HG02852 (cell line): ENCODE measurements around the gene TEDC1.

Experiments used
- ATAC-seq: cut with Tn5 transposase; IDR thresholded peaks from one replicate; pipeline ENCODE4 v1.9.1; 2021; ENCODE audit warnings: mild to moderate bottlenecking, moderate library complexity; ENCODE audit not compliant: unreplicated experiment

Gene TEDC1

DNA sequence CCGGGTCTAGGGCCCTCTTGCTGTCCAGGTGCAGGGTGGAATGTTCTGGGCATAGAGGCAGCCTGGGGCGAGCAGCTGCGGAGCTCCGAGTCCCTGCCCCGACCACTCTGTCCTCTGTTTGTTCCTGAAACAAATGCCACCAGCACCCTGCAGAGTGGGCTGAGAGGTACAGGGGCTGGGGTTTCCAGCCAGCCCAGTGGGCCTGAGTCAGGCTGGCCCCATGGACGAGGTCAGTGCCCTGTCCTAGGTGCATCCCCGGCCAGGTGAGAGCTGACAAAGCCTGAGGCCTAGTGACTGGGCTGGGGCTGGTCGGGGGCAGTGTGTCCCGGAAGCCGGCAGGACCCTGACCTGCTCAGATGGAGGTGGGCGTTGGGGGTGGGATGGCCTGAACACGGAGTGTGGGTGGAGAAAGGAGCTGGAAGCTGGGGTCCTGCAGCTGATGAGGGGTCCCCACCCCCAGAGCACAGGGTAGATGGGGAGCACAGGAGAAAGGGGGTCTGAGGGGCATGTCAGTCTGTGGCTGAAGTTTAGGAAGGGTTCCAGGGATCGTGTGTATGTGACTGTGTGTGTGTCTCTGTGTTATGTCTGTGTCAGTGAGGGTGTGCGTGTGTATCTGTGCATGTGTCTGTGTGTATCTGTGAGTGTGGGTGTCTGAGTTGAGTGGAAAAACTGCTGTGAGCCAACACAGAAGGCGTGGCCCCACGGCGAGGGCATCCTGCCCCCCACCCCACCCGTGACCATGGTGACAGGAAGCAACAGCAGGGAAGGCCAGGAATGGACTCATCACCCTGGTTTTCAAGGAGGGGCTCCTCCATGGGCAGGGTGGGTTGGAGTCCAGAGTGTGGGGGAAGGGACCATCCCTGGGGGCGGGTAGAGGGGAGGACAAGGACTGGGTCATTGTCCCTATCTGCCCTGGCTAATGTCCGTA is 6.7 kb upstream of the TEDC1 start:
- ATAC-seq, result no peak

DNA sequence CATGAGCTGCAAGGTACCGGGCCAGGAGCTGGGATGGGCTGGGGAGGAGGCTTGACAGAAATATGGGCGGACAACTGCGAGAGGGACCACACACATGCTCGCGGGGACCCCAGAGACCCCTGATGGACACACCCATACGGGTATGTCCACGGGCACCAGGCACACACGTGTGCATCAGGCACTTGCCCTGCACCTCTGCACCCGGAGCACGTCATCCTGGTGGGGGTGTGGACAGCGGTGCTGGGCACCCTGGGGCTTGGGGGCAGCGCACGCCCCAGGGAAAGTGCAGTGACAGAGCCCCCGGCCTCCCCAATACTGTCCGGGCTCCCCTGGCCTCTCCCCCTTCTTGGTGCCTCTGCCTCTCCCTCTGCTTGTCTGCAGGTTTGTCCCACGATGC is 6.1 kb upstream of the TEDC1 start:
- ATAC-seq, result no peak

DNA sequence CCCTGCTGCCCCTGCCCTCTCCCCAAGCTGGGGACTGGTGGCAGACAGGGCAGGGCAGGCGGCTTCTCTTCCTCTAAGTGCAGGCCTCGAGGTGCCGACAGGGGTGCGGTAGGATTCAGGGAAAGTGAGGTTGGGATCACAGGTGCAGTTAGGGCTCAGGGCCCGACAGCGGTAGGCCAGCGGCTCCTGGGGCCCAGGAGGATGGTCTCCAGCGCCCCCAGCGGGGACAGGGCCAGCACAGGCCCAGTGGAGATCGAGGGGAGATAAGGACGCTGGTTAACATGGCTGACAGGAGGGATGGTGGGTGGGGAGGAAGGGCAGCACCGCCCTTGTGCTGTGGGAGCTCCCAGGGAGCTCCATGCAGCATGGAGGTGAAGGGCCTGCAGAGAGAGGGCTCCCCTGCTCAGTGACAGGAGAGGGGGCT is 5.3 kb upstream of the TEDC1 start:
- ATAC-seq, result no peak

DNA sequence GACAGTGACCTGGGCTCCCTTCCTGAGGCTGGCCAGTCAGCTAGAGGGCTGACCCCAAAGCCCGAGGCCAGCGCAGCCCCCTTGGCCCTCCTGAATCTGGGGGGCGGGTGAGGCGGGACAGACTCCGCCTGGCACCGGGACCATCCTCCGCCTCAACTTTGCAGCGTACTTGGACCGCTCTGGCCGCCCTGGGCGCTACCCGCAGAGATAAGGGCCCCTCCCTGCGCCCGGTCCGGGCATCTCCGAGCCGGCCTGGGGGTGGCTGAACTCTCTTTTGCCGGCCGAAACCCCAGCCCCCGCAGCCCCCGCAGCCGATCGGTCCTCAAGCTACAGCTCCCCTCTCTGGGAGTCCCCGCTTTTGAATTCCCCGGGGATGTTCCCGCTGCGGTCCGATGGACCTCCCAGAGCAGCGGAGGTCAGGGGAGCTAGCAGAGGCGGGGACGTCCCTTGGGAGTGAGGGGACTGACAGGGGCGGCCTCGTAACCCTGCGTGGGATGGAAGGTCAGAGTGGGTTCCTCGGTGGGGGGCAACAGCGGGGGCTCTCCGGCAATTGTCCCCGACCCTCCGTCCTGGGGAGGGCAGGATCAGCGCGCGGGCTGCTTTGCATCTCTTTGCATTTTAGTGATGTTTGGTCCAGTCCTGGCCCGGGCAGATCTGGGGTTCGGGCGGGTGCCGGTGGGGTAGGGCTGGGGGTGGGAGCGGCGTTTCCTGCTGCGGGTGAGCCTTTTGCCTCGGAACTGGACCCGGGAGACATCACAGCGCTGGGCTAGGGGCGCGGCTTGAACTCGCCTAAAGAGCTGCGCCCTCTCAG is 4.7 kb upstream of the TEDC1 start, which contains the start of gene CRIP1:
CRIP1 (plus strand) TSS at position 724 of the 811 bp plus-strand sequence. CDS start 374 bp downstream, outside the sequence.
- ATAC-seq, result no peak

DNA sequence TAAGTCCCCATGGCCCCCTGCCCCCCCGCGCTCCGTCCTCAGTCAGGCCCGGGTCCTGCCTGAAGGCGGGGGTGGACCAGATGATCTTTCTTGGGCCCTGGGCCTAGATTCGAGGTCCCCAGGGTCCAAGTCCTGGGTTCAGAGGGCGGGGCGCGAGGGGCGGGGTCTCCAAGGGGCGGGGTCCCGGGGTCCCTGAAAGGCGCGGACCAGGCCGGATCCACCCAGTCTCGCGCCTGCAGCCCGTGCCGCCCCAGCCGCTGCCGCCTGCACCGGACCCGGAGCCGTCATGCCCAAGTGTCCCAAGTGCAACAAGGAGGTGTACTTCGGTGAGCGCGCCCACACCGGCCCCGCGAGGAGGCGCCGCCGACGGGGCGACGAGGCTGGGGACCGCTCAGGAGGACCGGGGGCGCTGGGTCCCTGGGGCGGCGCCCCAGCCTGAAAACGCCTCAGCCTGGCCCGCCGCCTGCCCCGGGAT is 4.0 kb upstream of the TEDC1 start:
- ATAC-seq, result no peak

DNA sequence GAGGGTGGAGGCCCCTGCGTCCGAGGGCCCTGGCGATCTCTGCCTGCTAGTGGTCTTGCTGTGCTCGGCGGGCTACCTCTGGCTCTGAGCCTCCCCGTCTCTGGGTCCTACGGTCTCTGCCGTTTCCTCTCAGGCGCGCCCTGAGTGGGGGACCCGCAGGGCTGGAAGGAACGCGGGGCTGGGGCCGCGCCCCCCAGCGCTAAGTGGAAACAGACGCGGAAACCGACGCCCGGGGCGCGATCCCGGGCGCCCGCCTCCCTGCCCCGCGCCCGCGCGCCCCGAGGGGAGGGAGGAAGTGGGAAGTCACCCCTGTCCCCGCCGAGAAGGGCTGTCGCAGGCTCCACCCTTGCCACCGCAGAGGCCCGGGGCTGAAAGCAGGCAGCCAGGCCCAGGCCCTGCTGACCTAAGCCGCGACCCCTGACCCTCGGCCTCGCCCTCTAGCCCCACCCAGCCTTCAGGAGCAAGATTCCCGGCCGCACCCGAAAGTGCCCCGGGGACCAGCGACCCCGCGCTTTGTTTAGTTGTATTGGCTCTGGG is 3.5 kb upstream of the TEDC1 start:
- ATAC-seq, result no peak

DNA sequence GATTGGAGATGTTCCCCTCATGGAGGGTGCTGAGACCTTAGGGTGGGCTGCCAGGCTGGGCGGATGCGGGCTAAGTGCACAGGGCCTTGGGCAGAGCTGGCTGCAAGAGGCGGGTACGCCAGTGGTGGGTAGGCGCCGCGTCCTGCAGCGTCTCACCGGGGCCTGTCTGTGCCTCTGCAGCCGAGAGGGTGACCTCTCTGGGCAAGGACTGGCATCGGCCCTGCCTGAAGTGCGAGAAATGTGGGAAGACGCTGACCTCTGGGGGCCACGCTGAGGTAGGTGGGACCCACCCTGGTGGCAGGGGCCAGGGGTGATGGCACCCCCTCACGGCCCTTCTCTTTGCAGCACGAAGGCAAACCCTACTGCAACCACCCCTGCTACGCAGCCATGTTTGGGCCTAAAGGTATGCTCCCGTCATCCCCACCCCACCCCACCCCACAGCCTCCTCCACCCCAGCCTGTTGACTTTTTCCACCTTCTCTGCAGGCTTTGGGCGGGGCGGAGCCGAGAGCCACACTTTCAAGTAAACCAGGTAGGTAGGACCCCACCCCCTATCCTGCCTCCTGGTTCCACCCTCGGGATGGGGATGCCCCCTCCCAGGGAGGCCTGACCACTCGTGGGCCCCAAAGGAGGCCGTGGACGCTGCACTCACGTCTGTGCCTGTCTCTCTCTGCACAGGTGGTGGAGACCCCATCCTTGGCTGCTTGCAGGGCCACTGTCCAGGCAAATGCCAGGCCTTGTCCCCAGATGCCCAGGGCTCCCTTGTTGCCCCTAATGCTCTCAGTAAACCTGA is 2.9 kb upstream of the TEDC1 start:
- ATAC-seq, result no peak

DNA sequence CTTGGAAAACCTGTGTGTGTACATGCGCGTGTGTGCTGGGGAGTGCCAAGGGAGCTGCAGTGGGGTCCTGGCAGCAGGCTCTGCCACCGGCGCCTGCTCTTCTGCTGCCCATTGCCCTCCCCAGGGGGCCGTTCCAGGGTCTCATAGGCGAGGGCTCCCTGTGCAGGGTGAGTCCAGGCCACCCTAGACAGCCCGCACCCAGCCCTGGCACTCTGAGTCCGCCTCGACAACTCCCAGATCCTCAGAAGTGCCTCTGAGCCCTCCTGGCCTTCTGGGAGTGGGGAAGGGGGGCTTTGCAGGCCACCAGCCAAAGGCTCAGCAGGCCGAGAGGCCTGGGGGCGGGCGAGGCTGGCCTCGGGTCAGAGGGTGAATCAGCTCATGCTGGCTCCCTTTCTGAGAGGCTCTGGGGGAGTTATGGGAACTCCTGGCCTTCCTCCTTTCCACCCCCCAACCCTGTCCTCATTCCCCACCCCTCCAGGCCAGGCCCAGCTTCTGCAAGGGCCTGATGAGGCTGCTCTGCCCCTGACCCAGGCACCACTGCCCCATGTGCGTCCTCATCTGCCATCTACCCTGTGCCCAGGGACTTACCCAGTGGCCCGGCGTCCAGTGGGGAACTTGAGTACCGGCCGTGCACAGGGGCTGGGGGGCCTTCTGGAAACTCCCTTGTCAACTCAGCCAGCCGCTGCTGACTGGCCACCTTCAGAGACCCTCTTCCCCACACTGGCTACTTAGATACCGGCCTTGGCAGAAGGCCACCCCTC is 2.1 kb upstream of the TEDC1 start:
- no peak for ATAC-seq

DNA sequence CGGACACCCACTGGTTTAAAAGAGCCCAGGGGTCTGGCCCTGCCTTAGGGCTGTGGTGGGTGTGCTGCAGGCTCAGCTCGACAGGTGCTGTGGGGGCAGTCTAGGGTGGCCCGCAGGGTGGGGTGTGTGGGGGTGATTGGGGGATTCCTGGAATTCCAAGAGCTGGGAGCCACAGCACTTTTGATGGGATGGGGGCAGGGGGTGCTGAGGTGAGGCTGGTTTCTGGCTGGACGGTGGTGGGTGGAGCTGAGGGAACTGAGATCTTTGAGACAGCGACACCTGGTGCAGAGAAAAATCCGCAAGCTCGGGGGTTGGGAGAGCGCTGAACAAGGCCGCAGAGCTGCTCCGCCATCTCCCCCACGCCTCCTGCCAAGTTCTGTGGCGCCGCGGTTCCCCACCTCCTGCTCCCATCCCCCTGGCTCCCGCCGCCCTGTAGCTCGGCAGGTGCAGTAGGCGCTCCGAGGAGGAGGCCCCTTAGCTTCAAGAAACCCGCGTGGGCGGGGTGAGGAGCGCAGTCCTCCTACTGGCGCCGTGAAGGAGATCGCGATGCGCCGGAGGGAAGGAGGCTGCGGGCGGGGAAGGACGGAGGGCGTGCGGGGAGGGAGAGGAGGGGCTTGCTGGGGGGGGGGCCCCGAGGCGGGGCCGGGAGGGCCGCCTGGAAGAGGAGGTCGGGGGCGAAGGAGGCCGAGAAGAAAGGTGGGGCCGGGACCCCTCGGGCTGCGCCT is 1.3 kb upstream of the TEDC1 start:
- no peak for ATAC-seq

DNA sequence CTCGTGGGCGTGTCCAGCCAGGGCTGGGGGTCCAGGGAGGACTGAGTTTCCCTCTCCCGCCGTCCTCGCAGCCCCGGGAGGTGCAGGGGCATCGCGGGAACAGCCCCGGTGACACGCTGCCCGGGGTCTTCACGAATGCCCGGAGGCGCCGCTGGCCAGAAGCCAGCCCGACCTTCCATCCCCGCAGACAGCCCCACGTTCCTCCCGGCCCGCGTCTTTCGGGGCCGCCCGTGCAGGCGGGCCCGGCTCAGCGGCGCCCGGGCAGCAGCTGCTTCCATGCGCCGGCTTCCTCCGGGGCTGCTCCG is 827 bp upstream of the TEDC1 start:
- ATAC-seq, result peak; percentile 1

DNA sequence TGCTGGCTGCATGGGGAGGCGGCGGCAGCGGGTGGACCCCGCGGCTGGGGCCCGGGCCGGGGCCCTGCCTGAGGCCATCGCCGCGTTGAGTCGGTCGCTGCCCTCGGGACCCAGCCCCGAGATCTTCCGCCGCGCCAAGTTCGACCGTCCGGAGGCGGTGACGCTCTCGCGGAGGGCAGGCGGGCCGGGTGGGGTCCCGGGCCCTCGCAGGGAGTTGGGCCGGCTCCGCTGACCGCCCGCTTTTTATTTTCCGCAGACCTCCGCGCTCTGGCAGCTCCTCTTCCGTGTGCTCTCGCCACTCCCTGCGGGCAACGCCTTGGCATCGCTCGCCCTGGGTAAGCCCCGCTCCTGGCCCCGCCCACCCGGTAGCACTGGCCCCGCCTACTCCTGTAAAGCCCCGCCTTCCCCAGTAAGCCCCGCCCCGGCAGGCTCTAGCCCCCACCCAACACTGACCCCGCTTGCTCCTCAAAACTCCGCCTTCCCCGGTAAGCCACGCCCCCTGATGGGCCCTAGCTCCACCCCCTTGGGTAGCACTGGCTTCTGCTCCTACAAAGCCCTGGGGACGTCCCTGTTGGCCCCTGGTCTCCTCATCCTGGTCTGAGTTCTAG is 424 bp downstream of the TEDC1 start:
- ATAC-seq, result peak; percentile 4

DNA sequence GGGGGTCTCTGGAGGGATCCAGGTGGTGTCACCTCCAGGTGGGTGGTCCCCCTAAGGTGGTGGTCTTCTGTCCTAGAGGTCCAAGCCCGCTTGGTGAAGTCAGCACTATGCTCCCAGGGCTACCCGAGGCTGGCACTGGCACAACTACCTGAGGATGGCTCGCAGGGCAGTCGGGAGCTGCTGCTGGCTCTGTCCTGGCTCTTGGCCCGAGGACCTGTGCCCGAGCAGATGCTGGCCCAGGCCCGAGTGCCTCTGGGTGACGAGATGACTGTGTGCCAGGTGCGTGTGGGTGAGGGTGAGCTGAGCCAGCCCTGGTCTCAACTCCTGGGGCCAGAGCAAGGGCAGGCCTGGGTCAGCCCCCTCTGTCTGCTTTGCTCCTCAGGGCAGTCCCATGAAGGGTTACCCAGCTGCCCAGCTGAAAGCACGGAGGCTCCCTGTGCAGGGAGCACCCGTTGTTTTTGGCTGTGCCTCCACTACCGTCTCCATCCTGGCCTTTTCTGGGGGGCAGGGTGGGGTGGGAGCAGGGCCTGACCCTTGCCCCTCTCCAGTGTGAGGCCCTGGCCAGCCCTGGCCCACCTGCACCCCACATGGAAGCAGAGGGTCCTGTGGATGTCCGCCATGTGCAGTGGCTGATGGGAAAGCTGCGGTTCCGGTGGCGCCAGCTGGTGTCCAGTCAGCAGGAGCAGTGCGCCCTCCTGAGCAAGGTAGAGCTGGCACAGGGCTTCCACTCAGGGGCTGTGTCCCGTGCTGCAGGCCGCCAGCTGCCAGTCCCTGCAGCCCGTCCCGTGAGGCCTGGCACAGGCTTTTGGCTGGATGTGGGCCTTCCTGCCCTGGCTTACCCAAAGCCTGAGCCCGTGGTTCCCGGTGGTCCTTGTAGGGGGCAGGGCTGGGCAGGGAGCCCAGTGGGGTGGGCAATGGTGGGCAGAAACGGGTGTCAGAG is 1.3 kb downstream of the TEDC1 start:
- ATAC-seq, result no peak

DNA sequence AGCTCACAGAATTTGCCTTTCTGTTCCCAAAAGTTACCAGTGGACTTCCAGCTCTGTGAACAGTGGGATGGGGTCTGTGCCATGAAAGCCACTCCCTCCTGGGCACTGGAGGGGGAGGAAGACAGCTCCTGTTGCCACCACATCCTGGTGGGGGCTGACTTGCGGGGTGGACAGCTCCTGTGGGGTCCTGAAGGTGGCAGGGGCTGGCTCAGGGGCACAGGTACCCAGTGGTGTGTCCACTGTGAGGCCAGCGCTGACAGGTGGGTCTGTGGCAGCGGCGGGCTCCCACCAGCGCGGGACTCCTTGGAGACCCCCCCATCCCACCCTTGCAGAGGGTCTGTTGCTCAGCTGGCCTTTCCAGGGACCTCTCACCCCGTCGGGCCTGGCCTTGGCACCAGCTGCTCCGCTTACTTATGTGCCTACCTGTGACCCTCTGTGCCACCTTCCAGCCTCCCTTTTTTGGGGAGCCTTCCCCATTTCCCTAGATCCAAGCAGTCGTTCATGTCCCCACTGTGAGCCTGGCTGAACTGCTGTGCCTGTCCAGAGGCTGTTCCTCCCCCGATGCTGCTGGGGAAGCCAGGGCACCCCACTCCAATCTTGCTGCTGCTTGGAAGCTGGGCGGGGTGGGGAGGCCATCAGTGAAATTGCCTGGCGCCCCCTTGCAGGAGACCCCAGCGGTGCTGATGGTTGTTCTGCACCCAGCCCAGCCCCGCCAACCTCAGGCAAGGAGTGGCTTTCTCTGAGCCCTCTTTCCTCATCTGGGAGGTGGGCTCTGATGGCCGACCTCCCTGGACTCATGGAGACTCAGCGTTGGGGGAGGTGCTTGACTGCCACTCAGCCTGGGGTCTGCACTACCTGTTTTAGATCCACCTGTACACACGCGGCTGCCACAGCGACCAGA is 2.2 kb downstream of the TEDC1 start:
- no peak for ATAC-seq

DNA sequence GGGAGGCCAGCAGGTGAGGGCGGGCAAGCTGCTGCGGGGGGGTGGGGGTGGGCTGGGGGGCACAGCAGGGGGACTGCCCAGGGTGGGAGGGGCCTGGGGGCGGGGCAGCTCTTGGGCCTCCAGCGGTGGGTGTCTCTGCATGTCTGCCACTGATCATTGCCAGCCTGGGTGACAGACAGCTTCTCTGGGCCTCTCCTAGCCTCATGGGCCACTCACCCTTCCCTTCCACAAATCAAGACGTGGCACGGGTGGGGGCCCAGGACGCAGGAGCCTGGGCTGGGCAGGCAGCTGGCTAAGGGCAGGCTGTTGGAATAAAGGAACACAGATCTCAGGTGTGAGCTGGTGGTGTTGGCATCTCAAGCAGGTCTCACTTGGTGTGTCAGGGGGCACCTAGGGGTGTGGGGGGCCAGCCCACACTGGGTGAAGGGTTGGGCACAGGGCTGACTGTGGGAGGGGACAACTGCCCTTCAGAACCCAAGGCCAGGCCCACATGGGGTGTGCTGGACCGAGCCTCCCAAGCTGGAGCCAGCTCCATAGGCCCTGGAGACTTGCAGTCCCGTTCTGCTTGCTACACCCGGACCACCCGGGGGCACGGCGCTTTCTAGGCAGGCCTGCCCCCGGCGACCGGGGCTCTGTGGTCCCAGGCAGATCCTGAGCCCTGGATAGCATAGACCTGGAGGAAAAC is 3.0 kb downstream of the TEDC1 start:
- ATAC-seq, result no peak

DNA sequence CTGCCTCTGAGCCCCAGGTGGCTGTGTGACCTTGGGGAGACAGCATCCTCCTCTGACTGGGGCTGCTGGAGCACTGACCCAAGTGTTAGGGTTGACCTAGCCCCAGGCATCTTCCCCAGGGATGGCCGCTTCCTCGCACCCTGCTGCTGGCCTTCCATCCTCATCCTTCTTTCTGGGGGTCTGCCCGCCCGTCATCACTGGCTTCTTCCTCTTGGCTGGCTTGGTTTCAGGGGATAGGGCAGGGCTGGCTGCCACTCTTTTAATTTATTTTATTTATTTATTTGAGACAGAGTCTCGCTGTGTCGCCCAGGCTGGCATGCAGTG is 3.5 kb downstream of the TEDC1 start:
- no peak for ATAC-seq
